Erythroblast (primary cell): ENCODE measurements around the gene ZNF662.

Experiments used
- GATA1 ChIP-seq: IDR thresholded peaks from 2 replicates; pipeline ENCODE4 v1.6.1; 2011; ENCODE audit warnings: low read depth, mild to moderate bottlenecking, control low read depth, low read length, moderate library complexity
- POLR2A ChIP-seq: IDR thresholded peaks from 2 replicates; pipeline ENCODE4 v1.6.1; 2011; ENCODE audit warnings: mild to moderate bottlenecking, low read length

- no peak for TF ChIP-seq POLR2A
- TF ChIP-seq GATA1, result no peak
Measured at GRCh38 chr3:42914771-42915515, 9.0 kb downstream of the ZNF662 start.
